Stimulated activated naive CD8-positive, alpha-beta T cell treated with anti-CD3 and anti-CD28 coated beads, Interleukin-15, amount 100 ng/mL, for 72 hours (primary cell): ENCODE measurements around the gene SMAP2.
"Not testable (repeated sequence)": the region's sequence is repeated elsewhere in the genome, so short reads cannot be mapped to it uniquely, and the experiment has no call there.

Source experiments
- ATAC-seq: fragments of 150-1000 bp; cut with Tn5 transposase; 2 replicates; pipeline ENCODE4 v1.10.0; 2021; ENCODE audit warnings: mild to moderate bottlenecking, moderate library complexity
- DNase-seq, 2 donors: peaks; one replicate each; pipeline ENCODE4 v3.0.0; 2021 to 2022
- H3K27ac Mint-ChIP-seq, 2 donors: one replicate each; pipeline ENCODE4 v1.8.0; 2022; ENCODE audit warnings: mild to moderate bottlenecking in 2 of 2, mixed read lengths in 2 of 2, moderate library complexity in 2 of 2
- H3K27me3 Mint-ChIP-seq: one replicate; pipeline ENCODE4 v1.8.0; 2022; ENCODE audit warnings: mixed read lengths
- H3K4me1 Mint-ChIP-seq: one replicate; pipeline ENCODE4 v1.8.0; 2022; ENCODE audit warnings: mild to moderate bottlenecking, mixed read lengths
- H3K4me3 Mint-ChIP-seq, 2 donors: one replicate each; pipeline ENCODE4 v1.8.0; 2022; ENCODE audit warnings: mild to moderate bottlenecking in 2 of 2, mixed read lengths in 2 of 2, moderate library complexity in 1 of 2
- H3K9me3 Mint-ChIP-seq, 2 donors: one replicate each; pipeline ENCODE4 v1.8.0; 2022; ENCODE audit warnings: mixed read lengths in 2 of 2

The SMAP2 gene

DNA sequence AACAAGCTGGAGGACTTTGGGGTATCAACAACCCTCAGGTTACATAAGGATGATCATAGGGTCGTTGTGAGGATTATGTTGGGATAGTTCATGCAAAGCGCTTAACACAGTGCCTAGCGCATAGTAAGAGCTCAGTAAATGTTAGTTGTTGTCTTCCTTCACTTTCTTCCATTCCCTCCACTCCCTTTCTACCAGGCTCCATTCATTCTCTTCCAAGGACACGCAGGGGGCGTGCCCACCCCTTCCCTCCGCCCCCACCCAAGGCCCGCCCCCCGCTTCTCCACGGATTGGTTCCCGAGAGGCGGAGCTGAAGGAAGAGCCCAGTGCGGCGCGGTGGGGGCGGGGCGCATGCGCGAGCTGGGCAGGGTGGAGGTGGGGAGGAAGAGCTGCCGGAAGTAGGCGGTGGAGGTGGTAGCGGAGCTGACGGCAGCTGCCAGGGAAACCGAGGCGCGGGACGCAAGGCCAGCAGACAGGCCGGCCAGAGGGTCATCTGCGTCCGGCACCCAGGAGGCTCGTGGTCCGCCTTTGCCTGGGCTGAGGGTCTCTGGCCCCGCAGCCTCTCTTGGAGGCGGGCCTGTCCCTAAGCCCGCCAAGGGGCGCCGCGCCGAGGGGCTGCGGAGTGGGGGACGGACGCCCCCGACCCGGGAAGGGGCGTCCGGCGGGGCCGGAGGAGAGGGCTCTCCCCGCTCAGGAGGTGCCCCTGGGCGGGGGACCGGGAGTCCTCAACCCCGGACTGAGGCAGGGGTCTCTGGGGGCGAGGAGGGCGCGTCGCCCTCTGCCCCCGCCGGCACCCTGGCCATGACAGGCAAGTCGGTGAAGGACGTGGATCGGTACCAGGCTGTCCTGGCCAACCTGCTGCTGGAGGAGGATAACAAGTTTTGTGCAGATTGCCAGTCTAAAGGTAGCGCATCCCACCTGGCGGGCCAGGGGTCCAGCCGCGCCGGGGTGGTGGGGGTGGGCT, at the start of gene SMAP2:
Gene SMAP2, plus strand, starts transcription at position 405 of the 961 bp plus-strand sequence. Its CDS starts 394 bp downstream, at position 799.
- H3K27me3 Mint-ChIP-seq = no peaks in the 10 kb centered on the region
- peak within 1 kb of the TSS; percentile 97 to 99 for H3K27ac Mint-ChIP-seq
- DNase-seq (peak; percentile 93 to 96), ATAC-seq (peak; percentile 87)
- H3K4me3 Mint-ChIP-seq = peak within 1 kb of the TSS; percentile 91 to 99
- no peaks in the 10 kb centered on the region for H3K9me3 Mint-ChIP-seq
- H3K4me1 Mint-ChIP-seq = peaks cover 44% of the 10 kb centered on the region

GRCh38 chr1:40331403-40331802, 42.1 kb upstream of the SMAP2 start:
- not testable (repeated sequence) for DNase-seq, H3K4me3 Mint-ChIP-seq, H3K27ac Mint-ChIP-seq, H3K9me3 Mint-ChIP-seq, ATAC-seq, H3K27me3 Mint-ChIP-seq, H3K4me1 Mint-ChIP-seq

- Mint-ChIP-seq H3K4me1 (no peaks in the 10 kb centered on the region), H3K9me3 (peaks cover 0 to 5% of the 10 kb centered on the region in 2 donors), H3K27ac (no peak overlapping the region), H3K4me3 (no peak overlapping the region), H3K27me3 (no peaks in the 10 kb centered on the region)
- ATAC-seq = no peak
- DNase-seq = no peak
Observed at GRCh38 chr1:40332695-40333094, 40.8 kb upstream of the SMAP2 start.

DNA sequence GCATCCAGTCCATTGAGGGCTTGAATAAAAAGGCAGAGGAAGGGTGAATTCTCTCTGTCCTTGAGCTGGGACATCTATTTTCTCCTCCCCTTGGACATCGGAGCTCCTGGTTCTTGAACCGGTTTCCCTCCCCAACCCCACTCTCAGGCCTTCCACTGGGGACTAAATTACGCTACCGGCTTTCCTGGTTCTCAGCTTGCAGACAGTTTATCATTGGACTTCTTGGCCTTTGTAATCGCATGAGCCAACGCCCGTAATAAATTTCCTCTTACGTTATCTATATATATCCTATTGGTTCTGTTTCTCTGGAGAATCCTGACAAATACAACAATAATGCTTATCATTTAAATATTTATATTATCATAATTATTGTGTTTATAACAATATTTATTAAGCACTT, 36.1 kb upstream of the SMAP2 start:
- Mint-ChIP-seq H3K27me3 (no peaks in the 10 kb centered on the region), H3K4me1 (peaks cover 41% of the 10 kb centered on the region), H3K27ac (no peak overlapping the region), H3K9me3 (no peaks in the 10 kb centered on the region), H3K4me3 (no peak overlapping the region)
- DNase-seq (no peak), ATAC-seq (no peak)

DNA sequence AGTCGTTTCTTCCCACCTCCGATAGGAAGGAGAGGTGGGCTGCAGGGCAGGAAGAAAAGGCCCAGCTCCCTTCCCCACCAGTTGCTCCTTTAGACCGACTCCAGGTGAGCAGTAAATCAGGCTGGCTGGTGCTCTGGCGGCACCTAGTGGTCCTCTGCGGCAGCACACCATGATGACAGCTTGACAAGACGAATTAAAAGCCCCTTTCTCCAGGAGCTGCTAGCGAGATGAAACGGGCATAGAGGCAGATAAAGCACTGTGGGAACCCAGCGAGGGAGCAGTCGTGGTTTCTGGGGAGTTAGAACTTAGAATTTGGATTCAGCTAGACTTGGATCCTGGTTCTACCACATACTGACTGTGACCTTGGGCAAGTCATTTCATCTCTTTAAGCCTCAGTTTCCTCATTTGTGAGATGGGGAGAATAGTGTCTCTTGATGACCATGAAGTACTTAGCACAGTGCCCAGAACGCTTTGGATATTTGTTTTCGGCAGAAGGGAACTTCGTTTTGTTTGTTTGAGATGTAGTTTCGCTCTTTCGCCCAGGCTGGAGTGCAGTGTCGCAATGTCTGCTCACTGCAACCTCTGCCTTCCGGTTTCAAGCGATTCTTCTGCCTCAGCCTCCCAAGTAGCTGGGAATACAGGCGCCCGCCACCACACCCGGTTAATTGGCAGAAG, 34.6 kb upstream of the SMAP2 start:
- Mint-ChIP-seq H3K27ac (peak overlapping the region in 1 of 2 donors; percentile 85), H3K27me3 (no peaks in the 10 kb centered on the region), H3K4me1 (peaks cover 54% of the 10 kb centered on the region), H3K4me3 (peak overlapping the region; percentile 61 to 76), H3K9me3 (no peaks in the 10 kb centered on the region)
- ATAC-seq (peak; percentile 81), DNase-seq (peak; percentile 93 to 94)

DNA sequence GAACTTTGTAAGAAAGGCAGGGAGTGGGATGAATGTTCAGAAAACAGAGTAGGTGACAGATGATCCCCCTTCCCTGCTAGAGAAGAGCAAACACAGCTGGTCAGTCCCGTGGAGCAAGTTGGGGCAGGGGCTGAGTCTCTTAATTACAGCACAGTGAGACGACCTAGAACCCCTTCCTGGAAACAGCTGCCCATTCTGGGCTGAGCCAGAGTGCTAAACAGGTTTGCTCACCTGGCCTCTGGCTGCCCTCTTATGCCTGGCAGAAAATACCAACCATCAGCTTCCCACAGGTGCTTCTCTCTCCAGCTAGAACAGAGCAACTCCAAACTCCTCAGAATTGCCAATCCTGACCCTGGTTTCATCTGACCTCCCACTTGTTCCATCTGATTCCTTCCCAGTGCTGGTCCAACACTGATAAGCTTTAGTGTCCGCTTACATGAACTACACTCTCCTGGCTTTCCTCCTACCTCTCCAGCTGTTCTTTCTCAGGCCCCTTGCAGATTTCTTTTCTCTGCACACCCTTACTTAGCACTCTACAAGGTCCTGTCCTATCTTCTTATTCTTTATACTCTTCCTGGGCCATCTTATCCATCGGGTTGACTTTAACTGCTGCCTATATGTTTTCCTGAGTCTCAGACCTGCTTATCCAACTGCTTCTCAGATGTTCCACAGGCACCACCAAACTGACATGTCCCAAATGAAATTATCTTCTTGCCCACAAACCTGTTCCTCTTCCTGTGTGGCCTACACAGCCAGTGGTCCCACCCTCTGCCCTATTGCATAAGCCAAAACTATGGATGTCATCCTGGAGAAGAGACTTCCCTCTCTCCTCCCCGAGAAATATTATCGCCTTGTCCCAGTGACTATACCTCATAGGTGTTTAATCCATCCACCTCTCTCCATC, 33.9 kb upstream of the SMAP2 start:
- Mint-ChIP-seq H3K27me3 (no peaks in the 10 kb centered on the region), H3K4me3 (peak overlapping the region; percentile 2 to 49), H3K27ac (peak overlapping the region in 1 of 2 donors; percentile 100), H3K9me3 (no peaks in the 10 kb centered on the region), H3K4me1 (peaks cover 62% of the 10 kb centered on the region)
- DNase-seq (no peak), ATAC-seq (no peak)

DNA sequence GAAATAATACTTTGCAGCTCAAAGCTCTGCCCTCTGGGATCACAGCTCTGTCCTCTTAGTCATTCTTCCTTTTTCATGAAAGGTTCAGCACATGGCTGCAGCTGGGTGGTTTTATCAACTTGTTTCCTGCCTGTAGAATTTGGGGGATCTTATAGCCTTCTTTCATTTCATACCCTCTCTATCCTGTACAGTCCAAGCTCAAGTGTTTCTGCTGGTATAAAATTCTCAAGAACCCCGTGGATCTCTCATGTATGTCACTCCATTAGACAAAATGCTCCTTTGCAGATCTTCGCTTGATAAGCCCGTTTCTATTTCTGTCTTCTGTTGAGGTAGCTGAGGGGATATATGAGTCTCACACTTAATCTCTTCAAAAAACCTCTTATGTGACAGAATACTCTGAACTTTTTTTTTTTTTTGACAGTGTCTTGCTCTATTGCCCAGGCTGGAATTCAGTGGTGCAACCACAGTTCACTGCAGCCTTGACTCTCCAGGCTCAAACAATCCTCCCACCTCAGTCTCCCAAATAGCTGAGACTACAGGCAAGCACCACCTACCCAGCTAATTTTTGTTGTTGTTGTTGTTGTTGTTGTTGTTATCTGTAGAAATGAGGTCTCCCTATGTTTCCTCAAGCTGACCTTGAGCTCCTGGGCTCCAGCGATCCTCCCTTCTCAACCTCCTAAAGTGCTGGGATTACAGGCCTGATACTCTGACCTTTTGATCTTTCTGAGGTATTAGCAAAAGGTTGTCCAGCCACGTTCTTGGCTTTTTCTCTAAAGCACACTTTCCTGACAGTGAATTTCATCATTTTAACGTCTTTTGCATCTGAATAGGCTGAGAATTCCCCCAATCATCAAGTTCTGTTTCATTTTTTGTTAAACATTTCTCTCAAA, 31.8 kb upstream of the SMAP2 start:
- Mint-ChIP-seq H3K4me1 (peaks cover 71% of the 10 kb centered on the region), H3K27me3 (no peaks in the 10 kb centered on the region), H3K9me3 (no peaks in the 10 kb centered on the region), H3K4me3 (peak overlapping the region; percentile 60 to 61), H3K27ac (peak overlapping the region; percentile 100)
- DNase-seq (peak; percentile 24 to 40), ATAC-seq (peak; percentile 73)

DNA sequence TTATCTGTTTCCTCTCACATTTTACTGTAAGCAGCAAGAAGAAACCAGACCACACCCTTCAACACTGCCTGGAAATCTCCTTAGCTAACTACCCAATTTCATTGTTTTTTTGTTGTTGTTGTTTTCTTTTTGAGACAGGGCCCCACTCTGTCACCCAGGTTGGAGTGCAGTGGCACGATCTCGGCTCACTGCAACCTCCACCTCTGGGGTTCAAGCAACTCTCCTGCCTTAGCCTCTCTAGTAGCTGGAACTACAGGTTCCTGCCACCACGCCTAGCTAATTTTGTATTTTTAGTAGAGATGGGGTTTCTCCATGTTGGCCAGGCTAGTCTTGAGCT, 31.2 kb upstream of the SMAP2 start:
- ATAC-seq = peak; percentile 70
- H3K27ac Mint-ChIP-seq = peak overlapping the region; percentile 100

DNA sequence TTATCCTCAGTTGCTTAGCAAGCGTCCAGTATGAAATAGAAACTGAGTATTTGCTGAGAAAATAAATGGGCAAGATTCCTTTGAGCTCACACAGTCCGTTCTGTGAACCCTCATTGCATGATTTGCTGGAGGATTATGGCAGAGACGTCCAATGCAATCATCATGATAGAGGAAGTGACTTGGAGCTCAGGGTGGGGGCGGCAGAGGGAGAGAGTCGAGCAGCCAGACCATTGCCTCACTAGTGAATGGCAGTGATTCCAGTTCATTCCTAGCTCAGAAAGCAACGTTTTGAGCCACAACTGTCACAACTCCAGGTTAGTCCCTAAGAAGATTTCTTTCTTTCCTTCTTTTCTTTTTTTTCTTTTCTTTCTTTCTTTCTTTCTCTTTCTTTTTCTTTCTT, 28.9 kb upstream of the SMAP2 start:
- Mint-ChIP-seq H3K27ac (peak overlapping the region; percentile 9 to 85), H3K4me1 (peaks cover 58% of the 10 kb centered on the region), H3K27me3 (no peaks in the 10 kb centered on the region), H3K9me3 (no peaks in the 10 kb centered on the region), H3K4me3 (peak overlapping the region; percentile 68 to 76)
- peak in 1 of 2 donors; percentile 28 for DNase-seq
- peak; percentile 39 for ATAC-seq

More for the DNA sequence above, 31.2 kb upstream of the SMAP2 start:
- Mint-ChIP-seq H3K4me1 (peaks cover 71% of the 10 kb centered on the region), H3K4me3 (peak overlapping the region; percentile 60 to 61)
- H3K9me3 Mint-ChIP-seq, H3K27me3 Mint-ChIP-seq: not testable (repeated sequence)
- DNase-seq = peak; percentile 22 to 54

GRCh38 chr1:40350391-40350790, 23.1 kb upstream of the SMAP2 start:
- no peak overlapping the region for H3K27ac Mint-ChIP-seq
- H3K4me1 Mint-ChIP-seq = peaks cover 15% of the 10 kb centered on the region
- no peak for DNase-seq
- H3K27me3 Mint-ChIP-seq = no peaks in the 10 kb centered on the region
- H3K4me3 Mint-ChIP-seq = no peak overlapping the region
- ATAC-seq = no peak
- no peaks in the 10 kb centered on the region for H3K9me3 Mint-ChIP-seq

- H3K27ac Mint-ChIP-seq = no peak overlapping the region
- peaks cover 14% of the 10 kb centered on the region for H3K4me1 Mint-ChIP-seq
- no peaks in the 10 kb centered on the region for H3K9me3 Mint-ChIP-seq
- DNase-seq (no peak), ATAC-seq (no peak)
- no peak overlapping the region for H3K4me3 Mint-ChIP-seq
- H3K27me3 Mint-ChIP-seq = no peaks in the 10 kb centered on the region
Observed at GRCh38 chr1:40351124-40351523, 22.4 kb upstream of the SMAP2 start.

- peaks cover 14% of the 10 kb centered on the region for H3K4me1 Mint-ChIP-seq
- DNase-seq (no peak), ATAC-seq (no peak)
- H3K27me3 Mint-ChIP-seq = no peaks in the 10 kb centered on the region
- no peak overlapping the region for H3K27ac Mint-ChIP-seq
- H3K4me3 Mint-ChIP-seq = no peak overlapping the region
- H3K9me3 Mint-ChIP-seq = no peaks in the 10 kb centered on the region
Observed at GRCh38 chr1:40352126-40352525, 21.4 kb upstream of the SMAP2 start.

DNA sequence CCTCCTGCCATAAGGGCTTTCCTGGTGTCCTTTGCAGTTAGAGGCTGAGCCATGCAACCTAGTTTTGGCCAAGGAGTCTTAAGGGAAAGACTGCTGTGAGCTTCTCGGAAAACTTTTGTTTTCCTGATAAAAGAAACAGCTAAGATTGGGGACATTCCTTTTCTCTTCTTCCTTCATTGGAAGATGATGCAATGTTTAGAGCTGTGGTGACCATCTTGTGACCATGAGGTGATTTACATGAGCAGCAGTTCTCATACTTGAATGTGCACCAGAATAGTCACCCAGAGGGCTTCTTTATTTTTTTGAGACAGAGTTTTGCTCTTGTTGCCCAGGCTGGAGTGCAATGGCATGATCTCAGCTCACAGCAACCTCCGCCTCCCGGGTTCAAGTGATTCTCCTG, 20.4 kb upstream of the SMAP2 start:
- H3K27me3 Mint-ChIP-seq = no peaks in the 10 kb centered on the region
- DNase-seq (no peak), ATAC-seq (no peak)
- no peak overlapping the region for H3K27ac Mint-ChIP-seq
- no peak overlapping the region for H3K4me3 Mint-ChIP-seq
- peaks cover 14% of the 10 kb centered on the region for H3K4me1 Mint-ChIP-seq
- peaks cover 0 to 2% of the 10 kb centered on the region in 2 donors for H3K9me3 Mint-ChIP-seq

DNA sequence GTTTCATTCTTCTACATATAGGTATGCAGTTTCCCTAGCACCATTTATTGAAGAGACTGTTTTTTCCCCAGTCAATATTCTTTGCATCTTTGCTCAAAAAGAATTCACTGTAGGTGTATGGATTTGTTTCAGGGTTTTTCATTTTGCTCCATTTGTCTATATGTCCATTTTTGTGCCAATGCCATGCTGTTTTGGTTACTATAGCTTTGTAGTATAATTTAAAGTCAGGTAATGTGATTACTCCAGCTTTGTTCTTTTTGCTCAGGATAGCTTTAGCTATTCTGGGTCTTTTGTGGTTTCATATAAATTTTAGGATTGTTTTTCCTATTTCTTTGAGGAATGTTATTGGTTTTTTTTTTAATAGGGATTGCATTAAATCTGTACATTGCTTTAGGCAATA, 15.9 kb upstream of the SMAP2 start:
- Mint-ChIP-seq H3K27ac (no peak overlapping the region), H3K4me1 (peaks cover 4% of the 10 kb centered on the region), H3K27me3 (no peaks in the 10 kb centered on the region), H3K9me3 (peaks cover 6 to 20% of the 10 kb centered on the region in 2 donors), H3K4me3 (no peak overlapping the region)
- DNase-seq (no peak), ATAC-seq (no peak)
